GM10266 (cell line): ENCODE measurements around the gene RANGAP1.

Source experiments
- DNase-seq: peaks from one replicate; pipeline ENCODE4 v3.0.0; 2012; ENCODE audit errors: extremely low spot score
- CTCF ChIP-seq: IDR thresholded peaks from 2 replicates; pipeline ENCODE4 v1.5.1; 2012; ENCODE audit warnings: mild to moderate bottlenecking, low read depth; ENCODE audit not compliant: control insufficient read depth, insufficient read depth; ENCODE audit errors: missing control alignments

Gene RANGAP1

DNA sequence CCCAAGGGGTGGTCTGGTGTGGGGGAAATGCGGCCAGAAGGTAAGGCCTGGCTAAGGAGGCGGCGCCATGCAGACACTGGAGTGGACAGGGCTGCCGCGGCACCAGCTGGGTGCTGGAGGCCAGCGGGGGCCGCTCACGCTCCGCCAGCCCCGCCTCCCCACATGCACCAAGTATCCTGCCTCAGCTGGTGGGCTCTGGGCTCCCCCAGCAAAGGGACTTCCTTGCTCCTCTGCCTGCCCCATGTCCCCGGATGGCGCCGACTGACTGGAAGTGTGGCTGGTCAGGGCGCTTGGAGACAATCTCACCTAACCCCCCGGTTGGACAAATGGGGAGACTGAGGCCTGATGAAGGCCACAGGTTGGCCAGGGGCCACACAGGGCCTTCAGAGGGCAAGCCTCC is 37.7 kb downstream of the RANGAP1 start:
- no peak for DNase-seq
- TF ChIP-seq CTCF, result no peak

GRCh38 chr22:41247703-41248102 is 38.3 kb downstream of the RANGAP1 start:
- DNase-seq, result no peak
- no peak for TF ChIP-seq CTCF

DNA sequence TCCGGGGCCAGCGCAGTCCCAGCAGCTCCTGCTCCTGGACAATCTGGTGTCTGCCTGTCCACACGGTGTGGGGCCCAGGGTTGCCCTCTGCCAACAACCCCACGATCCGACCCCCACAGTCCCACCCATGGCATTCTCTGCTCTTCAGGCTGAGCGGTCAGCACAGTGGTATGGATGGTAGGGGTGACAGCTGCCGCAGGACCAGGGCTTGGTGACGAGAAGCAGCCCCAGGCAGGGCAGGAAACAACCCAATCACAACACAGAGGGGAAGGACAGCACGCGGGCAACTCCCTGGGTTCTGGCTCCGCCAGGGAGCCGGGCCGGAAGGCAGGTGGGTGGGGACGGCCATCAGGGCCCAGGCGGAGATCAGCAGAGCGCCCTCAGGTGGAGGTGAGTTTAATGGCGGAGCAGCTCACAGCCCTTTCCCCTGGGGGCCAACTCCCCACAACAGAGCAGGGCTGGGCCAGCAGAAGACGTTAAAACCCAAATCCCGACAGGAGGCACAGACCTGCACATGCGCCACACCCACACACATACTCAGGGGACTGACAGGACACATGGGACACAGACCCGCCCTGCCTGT is 40.0 kb downstream of the RANGAP1 start:
- TF ChIP-seq CTCF, result no peak
- DNase-seq, result no peak

DNA sequence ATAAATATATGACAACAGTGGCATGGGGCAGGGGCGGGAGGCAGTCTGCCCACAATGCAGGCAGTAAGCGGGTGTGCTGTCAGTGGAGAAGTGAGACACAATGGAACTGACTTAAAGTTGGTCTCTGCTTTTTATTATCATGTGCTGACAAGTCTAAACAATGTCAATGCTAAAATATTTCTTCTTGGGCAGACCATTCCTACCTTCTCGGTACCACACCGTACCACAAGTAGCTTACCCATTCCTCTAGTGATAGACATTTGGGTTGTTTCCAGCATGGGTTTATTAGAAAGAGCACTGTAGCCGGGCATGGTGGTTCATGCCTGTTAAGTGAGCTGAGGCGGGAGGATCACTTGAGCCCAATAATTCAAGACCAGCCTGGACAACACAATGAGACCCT is 42.6 kb downstream of the RANGAP1 start:
- no peak for TF ChIP-seq CTCF
- no peak for DNase-seq

DNA sequence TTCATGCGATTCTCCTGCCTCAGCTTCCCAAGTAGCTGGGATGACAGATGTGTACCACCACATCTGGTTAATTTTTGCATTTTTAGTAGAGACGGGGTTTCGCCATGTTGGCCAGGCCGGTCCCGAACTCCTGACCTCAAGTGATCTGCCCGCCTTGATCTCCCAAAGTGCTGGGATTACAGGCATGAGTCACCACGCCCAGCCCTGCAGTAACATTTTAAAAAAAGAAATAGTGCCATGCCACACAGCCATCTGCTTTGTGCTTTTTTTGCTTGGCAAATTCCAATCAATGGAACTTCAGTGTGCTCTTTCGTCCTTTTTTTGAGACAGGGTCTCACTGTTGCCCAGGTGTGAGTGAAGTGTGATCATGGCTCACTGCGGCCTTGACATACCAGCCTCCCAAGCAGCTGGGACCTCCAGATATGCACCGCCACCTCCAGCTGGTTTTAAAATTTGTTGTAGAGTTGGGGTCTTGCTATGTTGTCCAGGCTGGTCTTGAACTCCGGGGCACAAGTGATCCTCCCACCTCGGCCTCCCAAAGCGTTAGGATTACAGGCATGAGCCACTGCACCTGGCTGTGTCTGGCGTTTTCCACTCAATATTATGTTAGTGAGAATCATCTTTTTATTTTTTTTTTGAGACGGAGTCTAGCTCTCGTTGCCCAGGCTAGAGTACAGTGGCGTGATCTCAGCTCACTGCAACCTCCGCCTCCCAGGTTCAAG is 43.4 kb downstream of the RANGAP1 start:
- TF ChIP-seq CTCF, result no peak
- no peak for DNase-seq

DNA sequence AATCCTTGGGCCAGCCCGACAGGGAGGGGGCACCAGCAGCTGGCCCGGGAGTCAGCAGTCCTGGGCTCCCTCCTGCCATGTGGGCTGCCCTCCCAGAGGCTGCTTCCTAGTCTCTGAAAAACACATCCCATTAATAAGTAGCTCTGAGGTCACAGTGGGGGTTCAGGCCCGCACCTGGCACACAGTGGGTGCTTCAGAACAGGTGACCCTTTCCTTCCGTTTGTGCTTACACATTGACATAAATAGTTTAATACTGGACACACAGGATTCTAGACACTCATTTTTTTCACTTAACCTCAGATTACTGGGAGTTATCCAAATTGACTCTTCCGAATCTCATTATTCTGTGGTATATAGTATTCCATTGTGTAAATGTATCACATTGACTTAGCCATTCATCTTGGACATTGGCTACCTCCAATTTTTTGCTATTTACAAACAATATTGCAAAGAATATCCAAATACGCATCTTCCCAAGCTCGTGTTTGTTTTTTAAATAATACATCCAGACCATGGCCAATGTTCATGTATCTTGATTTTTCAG is 44.8 kb downstream of the RANGAP1 start:
- DNase-seq, result no peak
- TF ChIP-seq CTCF, result no peak
